ENCODE measurements around the gene HCFC1R1. TPM values are rescaled to one million over a fixed set of nuclear protein-coding genes. Genes with fewer than 3 reads are reported as not detected.

Gene HCFC1R1
- total RNA-seq, 1 donor from 2014 or later, result 17.7 TPM

GRCh38 chr16:2982402-2982801 is 41.3 kb downstream of the HCFC1R1 start:
- POLR2A ChIA-PET, result interaction anchor here (0.7 to 1.1 kb wide), 2 partner anchors 19 to 497 kb away, joined by 11 to 13 read pairs; partner anchors contain the start of gene KREMEN2
- intact Hi-C loops (cut with micrococcal nuclease), result loop anchor here (2.0 kb wide), 3 partner anchors 38 to 108 kb away; partner anchors contain the start of gene TNFRSF12A

GRCh38 chr16:2981899-2982250 is 41.9 kb downstream of the HCFC1R1 start:
- no peak overlapping the region for H3K27ac Mint-ChIP-seq
- H3K4me1 Mint-ChIP-seq, result peaks cover 27% of the 10 kb centered on the region
- intact Hi-C loops (cut with micrococcal nuclease), result loop anchor here (2.0 kb wide), 3 partner anchors 39 to 107 kb away; partner anchors contain the start of gene TNFRSF12A
- no peak for TF ChIP-seq CTCF (IDR thresholded peaks at IDR 0.05)
- no peak for DNase-seq
- no peaks in the 10 kb centered on the region for H3K36me3 Mint-ChIP-seq (ENCODE audit: low read depth)
- no peaks in the 10 kb centered on the region for H3K9me3 Mint-ChIP-seq
- ATAC-seq (ENCODE audit: low read depth), result no peak
- ChIA-PET CTCF (no interaction called here), POLR2A (interaction anchor here (0.9 to 1.2 kb wide), 4 partner anchors 12 to 99 kb away, joined by 3 to 4 read pairs (median 3); partner anchors contain the start of genes FLYWCH2, PAQR4 and TNFRSF12A)
- H3K4me3 Mint-ChIP-seq, result peak overlapping the region; percentile 74
- no peaks in the 10 kb centered on the region for H3K27me3 Mint-ChIP-seq

More at GRCh38 chr16:2982402-2982801, 41.3 kb downstream of the HCFC1R1 start:
- Mint-ChIP-seq H3K9me3 (no peaks in the 10 kb centered on the region), H3K4me3 (no peak overlapping the region), H3K36me3 (ENCODE audit: low read depth) (no peaks in the 10 kb centered on the region), H3K4me1 (peaks cover 27% of the 10 kb centered on the region), H3K27me3 (no peaks in the 10 kb centered on the region), H3K27ac (no peak overlapping the region)
- CTCF ChIA-PET, result no interaction called here
- DNase-seq, result no peak
- TF ChIP-seq CTCF (IDR thresholded peaks at IDR 0.05), result no peak
- ATAC-seq (ENCODE audit: low read depth), result no peak

GRCh38 chr16:2981177-2981898 is 42.4 kb downstream of the HCFC1R1 start:
- intact Hi-C loops (cut with micrococcal nuclease), result no loop called here
- no peak overlapping the region for H3K27ac Mint-ChIP-seq
- no peak for DNase-seq
- ChIA-PET CTCF (no interaction called here), POLR2A (interaction anchor here (0.5 to 1.5 kb wide), 12 partner anchors 10 to 204 kb away, joined by 3 to 10 read pairs (median 4); partner anchors contain the start of genes ELOB, FLYWCH2, KREMEN2 and PAQR4)
- no peaks in the 10 kb centered on the region for H3K9me3 Mint-ChIP-seq
- ATAC-seq (ENCODE audit: low read depth), result no peak
- no peak for TF ChIP-seq CTCF (IDR thresholded peaks at IDR 0.05)
- H3K27me3 Mint-ChIP-seq, result no peaks in the 10 kb centered on the region
- H3K4me3 Mint-ChIP-seq, result peak overlapping the region; percentile 84
- H3K36me3 Mint-ChIP-seq (ENCODE audit: low read depth), result no peaks in the 10 kb centered on the region
- peaks cover 27% of the 10 kb centered on the region for H3K4me1 Mint-ChIP-seq

GRCh38 chr16:2980227-2981176 is 43.2 kb downstream of the HCFC1R1 start, which contains the start of gene PKMYT1:
Gene PKMYT1, minus strand, starts transcription at chr16:2980446. Its CDS starts 789 bp downstream, at chr16:2979657.
- intact Hi-C loops (cut with micrococcal nuclease), result loop anchor here (1.0 kb wide), 2 partner anchors 11 to 44 kb away; partner anchors contain the start of genes PAQR4 and THOC6
- H3K4me3 Mint-ChIP-seq, result peak within 1 kb of the TSS; percentile 84
- ATAC-seq (ENCODE audit: low read depth), result peak; percentile 90
- peak; percentile 97 for DNase-seq
- ChIA-PET CTCF (no interaction called here), POLR2A (interaction anchor here (0.5 to 1.5 kb wide), 19 partner anchors 9 to 567 kb away, joined by 3 to 12 read pairs (median 4); partner anchors contain the start of genes ELOB, KCTD5, KREMEN2 and PAQR4)
- no peaks in the 10 kb centered on the region for H3K9me3 Mint-ChIP-seq
- peak within 1 kb of the TSS; percentile 78 for H3K27ac Mint-ChIP-seq
- no peaks in the 10 kb centered on the region for H3K36me3 Mint-ChIP-seq (ENCODE audit: low read depth)
- no peak for TF ChIP-seq CTCF (IDR thresholded peaks at IDR 0.05)
- peaks cover 27% of the 10 kb centered on the region for H3K4me1 Mint-ChIP-seq
- H3K27me3 Mint-ChIP-seq, result no peaks in the 10 kb centered on the region

Data from activated B cell treated with CpG ODN at 0.5 μM for 24 hours (primary cell).